Naive thymus-derived CD8-positive, alpha-beta T cell (primary cell): ENCODE data around the gene CTIF. TPM values are rescaled to one million over a fixed set of nuclear protein-coding genes. Genes with fewer than 3 reads are reported as not detected.
A peak's percentile ranks its signal among the peaks of the same experiment; 100 is the strongest.

Source experiments
- ATAC-seq, 2 donors: fragments of 150-1000 bp; cut with Tn5 transposase in 1 of 2; sonication (Bioruptor Pico), chemical (Tn5 transposase) in 1 of 2; 1 replicate in 1 of 2; 2 replicates in 1 of 2; pipeline ENCODE4 v1.10.0; 2021; ENCODE audit warnings: mild to moderate bottlenecking in 2 of 2, moderate library complexity in 2 of 2
- POLR2A ChIA-PET: fragments of 350-600 bp; sonication (Branson Sonifier 250); formaldehyde crosslinking; loops from one replicate; lab custom pipeline; 2021; ENCODE audit warnings: antibody characterized with exemption; lab: Charles Lee
- DNase-seq, 10 donors: peaks; one replicate each; pipeline versions ENCODE4 v3.0.0 to v3.0.0-alpha.2; 2020 to 2022
- H3K27ac Mint-ChIP-seq, 10 donors: one replicate each; pipeline ENCODE4 v1.8.0; 2020 to 2022; ENCODE audit warnings: mild to moderate bottlenecking in 10 of 10, mixed read lengths in 10 of 10, moderate library complexity in 4 of 10, inconsistent platforms in 1 of 10
- H3K27me3 Mint-ChIP-seq, 5 donors: one replicate each; pipeline ENCODE4 v1.8.0; 2021 to 2022; ENCODE audit warnings: mixed read lengths in 5 of 5
- H3K36me3 Mint-ChIP-seq, 3 donors: one replicate each; pipeline ENCODE4 v1.8.0; 2020 to 2022; ENCODE audit warnings: mixed read lengths in 3 of 3, mild to moderate bottlenecking in 2 of 3, inconsistent platforms in 1 of 3
- H3K4me1 Mint-ChIP-seq, 4 donors: one replicate each; pipeline ENCODE4 v1.8.0; 2021 to 2022; ENCODE audit warnings: mixed read lengths in 4 of 4
- H3K4me3 Mint-ChIP-seq, 10 donors: one replicate each; pipeline ENCODE4 v1.8.0; 2020 to 2022; ENCODE audit warnings: mild to moderate bottlenecking in 10 of 10, mixed read lengths in 10 of 10, moderate library complexity in 6 of 10, inconsistent platforms in 1 of 10
- H3K9me3 Mint-ChIP-seq, 9 donors: one replicate each; pipeline ENCODE4 v1.8.0; 2020 to 2022; ENCODE audit warnings: mixed read lengths in 9 of 9, mild to moderate bottlenecking in 3 of 9, inconsistent platforms in 1 of 9, moderate library complexity in 1 of 9
- polyA plus RNA-seq, 3 donors: library from polyadenylated mRNA; unstranded; fragments of 300-500 nt; fragmentation: Illumina TruSeq; gene quantifications; one replicate each; pipeline ENCODE4 v1.2.3, GENCODE V29; 2021
- total RNA-seq, 8 experiments: library from RNA in 2 of 8; stranded (reverse) in 2 of 8; gene quantifications; one replicate each; pipeline ENCODE4 v1.2.3 and lab custom pipeline; 2021 to 2026

CTIF gene
- total and polyA plus RNA-seq, 5 experiments from 2014 or later = 0.06 to 3.4 (median 2.0) TPM; not detected in 2

DNA sequence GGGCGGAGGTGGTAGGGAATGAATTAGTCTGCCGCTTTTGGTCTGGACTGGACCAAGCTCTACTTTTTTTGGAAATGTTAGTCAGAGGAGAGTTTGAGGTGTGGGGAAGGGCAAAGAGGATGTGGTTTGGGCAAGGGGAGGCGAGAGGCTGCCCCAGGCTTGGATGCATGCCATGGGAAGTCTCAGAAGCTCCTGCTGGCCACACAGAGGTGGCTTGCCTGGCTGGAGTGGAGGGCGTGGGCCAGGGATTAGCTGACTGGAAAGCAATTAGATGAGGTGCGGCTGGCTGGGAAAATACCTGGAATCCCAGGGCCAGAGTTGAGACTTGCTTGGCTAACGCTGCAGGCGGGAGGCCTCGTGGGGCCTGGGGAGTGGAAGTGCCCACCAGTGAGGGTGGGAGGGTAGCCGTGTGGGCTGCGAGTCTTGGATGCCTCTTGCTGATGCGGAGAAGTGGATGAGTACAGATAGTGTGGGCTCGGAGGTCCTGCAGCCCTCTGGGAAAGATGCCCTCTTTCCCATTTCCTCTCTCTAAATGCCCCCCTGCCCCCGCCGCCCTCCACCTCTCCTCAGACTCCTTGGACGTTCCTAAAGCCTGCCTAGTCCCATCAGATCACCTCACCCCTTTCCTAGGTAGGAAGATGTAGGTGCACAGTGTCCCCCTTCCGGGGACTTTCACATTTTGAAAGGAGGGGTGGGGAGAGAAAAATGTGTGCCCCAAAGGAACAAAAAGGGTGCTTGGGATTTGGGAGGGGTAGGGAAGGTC lies 294.3 kb downstream of the CTIF start:
- H3K4me3 Mint-ChIP-seq = peak overlapping the region; percentile 26 to 90 (median 61)
- POLR2A ChIA-PET = interaction anchor here (1.0 to 4.4 kb wide), 2 partner anchors 9 to 12 kb away, joined by 3 to 18 read pairs; no protein-coding TSS in a partner anchor
- H3K27ac Mint-ChIP-seq = peak overlapping the region in 9 of 10 donors; percentile 1 to 90 (median 67)
- H3K9me3 Mint-ChIP-seq = no peaks in the 10 kb centered on the region
- ATAC-seq (no peak), DNase-seq (peak in 1 of 10 donors; percentile 13)
- H3K4me1 Mint-ChIP-seq = peaks cover 22 to 72% (median 60%) of the 10 kb centered on the region in 4 donors
- peaks cover 0 to 2% (median 0%) of the 10 kb centered on the region in 5 donors for H3K27me3 Mint-ChIP-seq
- no peaks in the 10 kb centered on the region for H3K36me3 Mint-ChIP-seq

DNA sequence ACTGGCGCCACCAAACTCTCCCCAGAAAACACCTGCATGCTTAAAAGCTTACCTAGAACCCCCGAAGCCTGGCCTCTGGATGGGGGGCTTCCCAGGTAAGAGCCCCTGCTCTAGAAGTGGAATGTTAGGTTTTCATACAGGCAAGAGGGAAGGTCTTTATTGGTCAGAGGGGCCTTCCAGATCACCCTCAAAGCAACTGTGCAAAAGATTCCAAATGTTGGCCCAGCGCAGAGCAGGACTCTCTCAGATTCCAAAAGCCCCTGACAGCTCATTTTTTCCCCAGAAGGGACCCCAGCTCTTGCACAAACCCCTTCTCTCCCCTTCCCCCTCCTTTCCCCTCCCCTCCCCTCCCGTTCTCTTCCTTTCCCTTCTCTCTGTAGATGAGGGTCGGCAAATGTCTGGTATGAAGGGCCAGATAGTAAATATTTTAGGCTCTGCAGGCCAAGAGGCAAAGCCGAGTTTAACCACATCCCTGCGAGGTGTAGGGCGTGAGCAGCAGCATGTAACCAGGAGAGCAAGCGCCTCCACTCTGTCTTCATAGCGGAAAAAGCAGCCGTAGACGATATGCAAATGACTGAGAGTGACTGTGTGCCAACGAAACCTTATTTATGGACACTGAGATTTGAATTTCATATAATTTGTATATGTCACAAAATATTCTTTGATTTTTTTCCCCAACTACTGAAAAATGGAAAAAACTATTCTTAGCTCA lies 295.0 kb downstream of the CTIF start:
- ATAC-seq (peak; percentile 87 to 91), DNase-seq (peak in 7 of 10 donors; percentile 33 to 75 (median 43))
- Mint-ChIP-seq H3K4me1 (peaks cover 24 to 79% (median 67%) of the 10 kb centered on the region in 4 donors), H3K9me3 (no peaks in the 10 kb centered on the region), H3K27me3 (peaks cover 0 to 2% (median 0%) of the 10 kb centered on the region in 5 donors), H3K36me3 (no peaks in the 10 kb centered on the region), H3K27ac (peak overlapping the region in 9 of 10 donors; percentile 83 to 95 (median 90)), H3K4me3 (peak overlapping the region; percentile 59 to 90 (median 80))
- POLR2A ChIA-PET = interaction anchor here (1.1 to 4.4 kb wide), 4 partner anchors 9 to 107 kb away, joined by 3 to 18 read pairs (median 6); no protein-coding TSS in a partner anchor

DNA sequence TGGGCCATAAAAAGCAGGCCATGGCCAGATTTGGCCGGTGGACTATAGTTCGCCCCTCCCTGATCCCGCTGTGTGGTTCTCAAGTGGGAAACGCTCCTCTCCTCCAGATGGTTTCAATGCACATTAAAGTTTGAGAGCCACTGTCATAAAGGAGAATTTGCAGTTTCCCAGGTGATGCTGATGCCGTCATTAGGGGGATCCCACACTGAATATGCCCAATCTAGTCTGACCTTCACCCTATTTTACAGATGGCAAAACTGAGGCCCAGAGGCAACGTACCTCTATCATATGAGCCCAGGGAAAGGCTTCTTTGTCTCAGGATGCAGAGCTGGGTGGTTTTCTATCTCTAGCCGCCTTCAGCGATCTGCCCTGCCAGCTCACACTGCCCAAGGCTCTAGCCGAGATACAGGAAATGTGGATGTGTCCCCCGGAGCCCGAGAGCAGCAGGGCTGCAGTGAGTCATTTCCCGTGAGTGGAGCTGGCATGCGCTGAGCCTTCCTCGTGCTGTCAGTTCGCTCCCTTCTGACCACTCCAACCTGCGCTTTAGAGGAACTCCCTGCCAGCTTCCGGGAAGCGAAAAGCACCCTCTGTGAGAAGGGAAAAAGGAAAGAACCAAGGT lies 295.7 kb downstream of the CTIF start:
- POLR2A ChIA-PET = interaction anchor here (0.7 to 4.4 kb wide), 5 partner anchors 8 to 118 kb away, joined by 3 to 18 read pairs (median 4); no protein-coding TSS in a partner anchor
- Mint-ChIP-seq H3K4me1 (peaks cover 30 to 86% (median 74%) of the 10 kb centered on the region in 4 donors), H3K27me3 (peaks cover 0 to 2% (median 0%) of the 10 kb centered on the region in 5 donors), H3K4me3 (peak overlapping the region; percentile 59 to 90 (median 80)), H3K27ac (peak overlapping the region; percentile 73 to 95 (median 90)), H3K36me3 (no peaks in the 10 kb centered on the region), H3K9me3 (no peaks in the 10 kb centered on the region)
- peak; percentile 75 to 82 for ATAC-seq
- peak in 9 of 10 donors; percentile 17 to 63 (median 38) for DNase-seq

DNA sequence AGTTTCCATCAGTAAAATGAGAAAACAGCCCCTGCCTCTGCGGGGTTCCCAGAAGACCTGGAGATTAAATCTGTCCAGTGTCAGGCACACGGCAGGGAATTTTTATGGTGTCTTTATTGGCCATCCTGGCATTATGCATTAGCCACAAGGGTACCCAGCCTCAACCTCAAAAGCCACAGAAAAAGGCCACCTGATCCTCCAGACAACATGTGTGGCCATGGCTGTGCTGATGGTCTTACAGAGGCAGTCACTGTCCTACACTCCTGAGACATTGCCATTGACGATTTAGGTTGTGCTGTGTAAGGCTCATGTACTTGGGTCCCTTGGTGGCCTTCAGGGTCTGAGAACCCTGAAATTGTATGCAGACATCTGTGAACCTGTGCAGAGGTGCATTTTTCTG lies 296.3 kb downstream of the CTIF start:
- Mint-ChIP-seq H3K27ac (peak overlapping the region in 9 of 10 donors; percentile 22 to 95 (median 90)), H3K9me3 (no peaks in the 10 kb centered on the region), H3K4me3 (peak overlapping the region; percentile 59 to 90 (median 80)), H3K27me3 (no peaks in the 10 kb centered on the region), H3K4me1 (peaks cover 34 to 91% (median 78%) of the 10 kb centered on the region in 4 donors), H3K36me3 (no peaks in the 10 kb centered on the region)
- DNase-seq (no peak), ATAC-seq (no peak)
- POLR2A ChIA-PET = interaction anchor here (0.7 to 4.4 kb wide), 5 partner anchors 7 to 117 kb away, joined by 3 to 18 read pairs (median 4); no protein-coding TSS in a partner anchor

DNA sequence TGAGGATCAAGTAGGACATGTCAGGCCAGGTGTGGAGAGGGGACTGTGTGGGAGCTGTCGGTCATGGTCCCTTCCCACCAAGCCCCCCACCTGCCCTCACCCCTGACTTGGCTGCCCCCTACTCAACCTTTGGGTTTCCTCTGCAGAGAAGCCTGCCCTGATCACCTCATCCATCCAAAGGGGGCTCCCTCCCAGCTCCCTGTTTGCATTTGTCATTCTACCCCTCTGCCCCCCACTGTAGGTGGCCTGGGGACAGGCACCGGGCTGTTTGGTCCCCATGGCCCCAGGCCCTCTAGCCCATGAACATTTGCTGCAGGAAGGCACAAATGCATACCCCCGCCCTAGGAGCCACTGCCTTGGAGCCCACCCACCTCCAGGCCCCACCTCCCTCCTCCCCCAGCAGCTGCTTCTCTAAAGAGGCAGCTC lies 296.9 kb downstream of the CTIF start:
- Mint-ChIP-seq H3K4me1 (peaks cover 34 to 93% (median 82%) of the 10 kb centered on the region in 4 donors), H3K27ac (peak overlapping the region in 3 of 10 donors; percentile 21 to 90 (median 89)), H3K36me3 (no peaks in the 10 kb centered on the region), H3K9me3 (no peaks in the 10 kb centered on the region), H3K27me3 (no peaks in the 10 kb centered on the region), H3K4me3 (peak overlapping the region in 1 of 10 donors; percentile 45)
- ATAC-seq (no peak), DNase-seq (no peak)
- POLR2A ChIA-PET = interaction anchor here (0.7 to 2.5 kb wide), 2 partner anchors 105 to 113 kb away, joined by 3 to 8 read pairs; no protein-coding TSS in a partner anchor

DNA sequence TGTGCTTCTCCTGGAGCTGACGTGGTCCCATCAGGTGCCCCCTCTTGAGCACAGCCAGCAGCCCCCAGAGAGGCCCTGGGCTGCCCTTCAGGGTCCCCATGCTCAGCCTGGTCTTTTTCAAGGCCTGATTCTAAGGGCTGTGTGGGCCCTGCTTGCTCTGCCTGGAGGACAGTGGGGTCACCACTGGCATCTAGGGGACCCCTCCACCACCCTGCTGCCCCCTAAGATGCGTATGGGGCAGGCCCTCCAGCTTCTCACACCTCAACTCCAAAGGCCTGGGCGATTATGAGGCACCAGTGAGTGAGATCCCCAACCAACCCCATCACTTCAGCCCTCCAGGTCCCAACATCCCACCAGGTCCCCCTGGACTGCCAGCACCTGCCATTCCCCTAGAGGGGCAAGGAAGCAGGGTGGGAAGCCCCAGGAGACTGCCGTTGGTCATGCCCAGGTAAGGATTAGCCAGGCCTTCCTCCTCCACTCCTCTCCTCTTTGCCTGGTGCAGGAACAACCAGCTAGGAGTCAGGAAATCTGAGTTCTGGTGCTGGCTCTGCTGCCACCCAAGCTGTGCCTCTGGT lies 297.5 kb downstream of the CTIF start:
- Mint-ChIP-seq H3K36me3 (no peaks in the 10 kb centered on the region), H3K4me1 (peaks cover 32 to 92% (median 83%) of the 10 kb centered on the region in 4 donors), H3K27ac (peak overlapping the region in 3 of 10 donors; percentile 29 to 71 (median 55)), H3K9me3 (no peaks in the 10 kb centered on the region), H3K27me3 (no peaks in the 10 kb centered on the region), H3K4me3 (peak overlapping the region in 2 of 10 donors; percentile 26 to 33)
- ATAC-seq (no peak), DNase-seq (no peak)
- POLR2A ChIA-PET = interaction anchor here (0.7 to 2.5 kb wide), 2 partner anchors 104 to 112 kb away, joined by 3 to 8 read pairs; no protein-coding TSS in a partner anchor

DNA sequence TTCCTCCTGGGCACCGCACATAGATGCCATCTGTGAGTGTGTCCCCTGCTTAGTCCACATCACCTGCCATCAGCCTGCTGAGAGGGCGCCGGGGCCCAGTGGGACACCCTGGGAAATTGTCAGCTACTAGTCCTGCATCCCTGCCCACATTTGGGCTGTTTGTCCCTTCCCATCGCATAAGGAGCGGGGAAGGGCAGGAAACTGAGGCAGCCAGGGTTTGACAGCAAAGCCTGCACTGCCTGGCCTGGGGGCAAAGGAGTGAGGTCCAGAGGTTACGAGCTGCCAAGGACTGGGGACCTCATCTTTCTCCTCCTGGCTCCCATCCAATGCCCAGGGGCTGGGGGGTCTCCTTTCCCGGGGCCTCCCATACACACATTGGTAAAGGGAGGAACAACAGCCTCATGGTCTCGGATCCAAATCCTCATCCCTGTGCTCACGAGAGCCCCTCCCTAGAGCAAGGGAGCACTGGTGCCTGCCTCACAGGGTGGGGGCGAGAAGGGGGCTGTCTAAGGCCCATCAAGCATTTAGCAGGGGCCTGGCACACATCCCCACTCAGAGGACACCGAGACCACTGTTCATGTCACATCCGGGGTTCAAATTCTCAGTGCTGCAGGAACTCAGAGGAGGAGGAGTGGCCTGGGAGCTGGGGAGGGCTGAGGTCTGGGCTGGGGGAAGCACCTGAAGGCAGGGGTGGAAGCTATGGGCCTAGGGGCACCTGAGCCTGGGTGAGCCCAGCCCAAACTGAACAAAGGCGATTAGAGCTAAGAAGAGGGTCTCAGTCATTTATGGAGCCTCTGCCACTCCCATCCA lies 298.2 kb downstream of the CTIF start:
- Mint-ChIP-seq H3K9me3 (no peaks in the 10 kb centered on the region), H3K4me3 (no peak overlapping the region), H3K27me3 (no peaks in the 10 kb centered on the region), H3K4me1 (peaks cover 35 to 95% (median 86%) of the 10 kb centered on the region in 4 donors), H3K36me3 (no peaks in the 10 kb centered on the region), H3K27ac (peak overlapping the region in 5 of 10 donors; percentile 28 to 83 (median 67))
- POLR2A ChIA-PET = no interaction called here
- DNase-seq (no peak), ATAC-seq (no peak)

DNA sequence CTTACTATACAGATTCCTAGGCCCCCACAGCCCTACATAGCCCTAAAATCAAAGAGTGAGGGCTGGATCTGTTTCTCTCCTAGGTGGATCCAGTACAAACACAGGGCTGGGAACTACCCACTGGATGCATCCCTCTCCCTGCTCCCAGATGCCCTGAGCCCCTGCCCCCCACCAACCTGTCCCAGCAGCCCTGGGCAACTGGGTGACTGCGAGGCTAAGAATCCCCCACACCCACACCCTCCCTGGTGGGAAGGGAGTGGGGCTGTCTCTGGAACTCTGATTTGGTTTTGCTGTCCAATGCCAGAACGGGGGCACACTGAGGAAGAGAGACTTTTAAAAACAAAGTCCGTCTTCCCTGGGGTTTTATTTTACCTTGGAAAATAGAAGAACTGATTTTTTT lies 298.8 kb downstream of the CTIF start:
- Mint-ChIP-seq H3K9me3 (no peaks in the 10 kb centered on the region), H3K36me3 (no peaks in the 10 kb centered on the region), H3K27ac (peak overlapping the region in 4 of 10 donors; percentile 47 to 96 (median 74)), H3K27me3 (no peaks in the 10 kb centered on the region), H3K4me1 (peaks cover 34 to 95% (median 87%) of the 10 kb centered on the region in 4 donors), H3K4me3 (no peak overlapping the region)
- ATAC-seq (no peak), DNase-seq (no peak)
- POLR2A ChIA-PET = no interaction called here

DNA sequence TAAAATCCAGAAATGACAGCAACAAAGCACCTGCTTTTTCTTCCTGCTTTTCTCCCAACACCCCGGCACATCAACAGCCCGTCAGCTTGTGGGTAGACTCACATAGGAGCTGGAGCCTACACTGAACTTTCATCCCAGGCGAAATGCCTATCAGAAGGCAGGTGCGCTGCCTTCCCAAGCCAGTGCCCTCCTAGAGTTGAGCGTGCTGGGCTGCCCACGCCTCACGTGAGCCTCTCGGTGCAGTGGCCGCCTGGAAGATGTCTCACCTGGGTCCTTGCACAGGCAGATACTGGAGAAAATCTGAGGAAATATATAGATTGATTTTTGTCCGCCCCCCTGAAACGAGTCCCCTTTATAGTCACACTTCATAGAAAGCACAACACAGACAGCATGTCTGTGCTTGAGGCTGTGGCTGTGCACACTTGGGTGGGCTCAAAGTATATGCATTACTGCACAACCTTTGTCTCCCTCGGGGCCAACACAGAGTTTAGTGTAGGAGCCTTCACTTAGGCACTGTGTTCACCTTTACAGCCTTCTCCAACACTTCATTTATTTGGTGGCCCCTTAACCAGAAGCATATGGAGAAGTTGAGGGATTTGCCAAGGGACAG lies 299.4 kb downstream of the CTIF start:
- peak overlapping the region in 2 of 10 donors; percentile 70 to 72 for H3K4me3 Mint-ChIP-seq

DNA sequence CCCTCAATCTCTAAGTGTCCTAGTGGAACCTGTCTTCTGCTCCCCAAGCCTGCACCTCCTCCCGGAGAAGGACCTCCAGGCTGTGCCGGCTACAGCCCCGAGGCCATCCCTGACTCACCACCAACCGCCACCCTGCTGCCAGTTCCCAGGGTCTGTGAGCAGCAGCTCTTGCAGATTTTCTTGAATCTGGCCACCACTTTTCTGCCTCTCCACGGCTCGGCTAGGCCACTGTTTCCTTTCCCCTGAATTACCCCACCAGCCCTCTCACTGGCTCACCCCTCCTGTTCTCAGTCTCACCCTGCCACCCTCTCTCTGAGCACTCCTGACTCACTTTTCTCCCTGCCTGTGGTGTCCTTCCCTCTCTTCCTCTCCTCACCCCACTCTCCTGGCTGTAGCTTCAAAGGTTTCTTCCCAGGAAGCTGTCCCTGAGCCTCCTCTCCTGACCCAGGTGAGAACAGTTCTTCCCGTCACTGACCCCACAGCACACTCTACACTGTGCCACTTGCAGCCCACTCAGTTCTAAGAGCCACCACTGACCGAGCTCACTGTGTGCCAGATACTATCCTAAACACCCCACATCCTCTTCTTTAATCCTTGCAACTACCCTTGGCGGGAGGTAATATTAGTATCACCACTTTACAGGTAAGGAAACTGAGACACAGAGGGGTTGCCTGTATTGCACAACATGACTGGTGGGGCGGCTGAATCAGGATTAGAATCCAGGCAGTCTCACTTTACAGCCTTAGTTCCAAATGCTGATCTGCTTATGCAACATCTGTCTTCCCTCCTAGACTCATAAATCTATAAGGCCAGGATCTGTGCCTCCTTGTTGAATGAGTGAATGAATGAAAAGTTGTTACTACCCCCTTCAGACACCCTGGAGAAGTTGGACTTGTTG lies 300.3 kb downstream of the CTIF start:
- Mint-ChIP-seq H3K27me3 (no peaks in the 10 kb centered on the region), H3K9me3 (no peaks in the 10 kb centered on the region), H3K4me1 (peaks cover 35 to 93% (median 85%) of the 10 kb centered on the region in 4 donors), H3K4me3 (peak overlapping the region in 7 of 10 donors; percentile 5 to 72 (median 46)), H3K27ac (peak overlapping the region; percentile 57 to 96 (median 83)), H3K36me3 (no peaks in the 10 kb centered on the region)
- POLR2A ChIA-PET = no interaction called here
- ATAC-seq (no peak), DNase-seq (no peak)

More for the DNA sequence above, 299.4 kb downstream of the CTIF start:
- Mint-ChIP-seq H3K9me3 (no peaks in the 10 kb centered on the region), H3K27me3 (no peaks in the 10 kb centered on the region), H3K27ac (peak overlapping the region; percentile 48 to 96 (median 68)), H3K4me1 (peaks cover 31 to 95% (median 85%) of the 10 kb centered on the region in 4 donors), H3K36me3 (no peaks in the 10 kb centered on the region)
- ATAC-seq (no peak), DNase-seq (no peak)
- POLR2A ChIA-PET = no interaction called here
